ENCODE results near the gene CCDC8.
"Not testable (repeated sequence)": the region's sequence is repeated elsewhere in the genome, so short reads cannot be mapped to it uniquely, and the experiment has no call there.

CCDC8 gene, protein sequence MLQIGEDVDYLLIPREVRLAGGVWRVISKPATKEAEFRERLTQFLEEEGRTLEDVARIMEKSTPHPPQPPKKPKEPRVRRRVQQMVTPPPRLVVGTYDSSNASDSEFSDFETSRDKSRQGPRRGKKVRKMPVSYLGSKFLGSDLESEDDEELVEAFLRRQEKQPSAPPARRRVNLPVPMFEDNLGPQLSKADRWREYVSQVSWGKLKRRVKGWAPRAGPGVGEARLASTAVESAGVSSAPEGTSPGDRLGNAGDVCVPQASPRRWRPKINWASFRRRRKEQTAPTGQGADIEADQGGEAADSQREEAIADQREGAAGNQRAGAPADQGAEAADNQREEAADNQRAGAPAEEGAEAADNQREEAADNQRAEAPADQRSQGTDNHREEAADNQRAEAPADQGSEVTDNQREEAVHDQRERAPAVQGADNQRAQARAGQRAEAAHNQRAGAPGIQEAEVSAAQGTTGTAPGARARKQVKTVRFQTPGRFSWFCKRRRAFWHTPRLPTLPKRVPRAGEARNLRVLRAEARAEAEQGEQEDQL

DNA sequence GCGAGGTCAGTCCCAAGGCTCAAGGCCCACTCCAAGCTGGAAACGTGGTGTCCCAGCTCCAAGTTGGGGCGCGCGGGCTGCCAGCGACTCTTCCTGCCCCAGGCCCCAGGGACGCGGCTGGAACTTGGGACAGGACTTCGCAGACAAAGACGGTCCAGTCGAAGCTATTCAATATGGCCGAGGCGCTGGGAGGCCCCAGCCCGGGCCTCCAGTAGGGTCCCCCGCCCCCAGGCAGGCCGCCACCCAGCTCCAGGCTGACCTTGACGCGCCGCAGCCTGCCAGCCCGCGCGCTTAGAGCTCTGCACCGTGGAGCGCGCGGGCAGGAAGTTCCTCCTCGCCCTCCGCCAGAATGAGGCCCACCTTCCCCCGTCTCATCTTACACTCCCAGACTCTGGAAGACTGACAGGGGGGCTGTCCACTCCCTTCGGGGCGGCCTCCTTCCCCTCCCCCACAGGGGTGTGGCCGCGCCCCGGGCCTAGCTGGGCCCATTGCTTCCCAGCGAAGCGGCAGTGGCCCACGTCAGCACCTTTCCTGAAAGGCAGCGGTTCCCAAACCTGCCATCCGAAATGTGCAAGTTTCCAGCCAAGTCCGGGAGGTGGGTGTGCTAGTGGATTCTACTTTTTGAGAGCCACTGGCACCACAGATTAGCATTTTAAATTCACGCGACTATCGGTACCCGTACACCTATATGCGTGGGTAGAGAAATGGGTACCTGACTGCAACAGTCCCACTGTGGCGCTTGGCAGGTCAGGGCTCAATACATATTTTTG lies at the start of gene CCDC8:
Gene CCDC8 (minus strand): TSS at position 303 of the 770 bp plus-strand sequence. CDS start 754 bp downstream, outside the sequence.
- peak; percentile 84 for DNase-seq (ENCODE audit: low spot score)

DNA sequence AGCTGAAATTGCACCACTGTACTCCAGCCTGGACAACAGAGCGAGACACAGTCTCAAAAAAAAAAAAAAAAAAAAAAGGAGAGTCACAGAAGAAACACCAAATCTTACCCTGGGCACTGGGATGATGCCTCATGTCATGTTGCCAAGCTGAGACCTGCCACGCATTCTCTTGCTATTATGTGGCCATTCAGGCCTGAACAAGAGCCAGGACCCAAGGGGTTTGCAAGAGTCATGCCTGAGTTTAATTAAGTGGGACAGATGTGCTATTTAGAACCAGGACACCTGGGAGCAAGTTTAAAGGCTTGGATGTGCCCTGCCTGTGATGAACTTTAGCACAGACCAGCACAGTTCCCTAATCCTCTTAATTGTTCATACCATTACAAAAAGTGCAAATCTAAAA lies 48.2 kb upstream of the CCDC8 start:
- DNase-seq (ENCODE audit: low spot score), result no peak

DNA sequence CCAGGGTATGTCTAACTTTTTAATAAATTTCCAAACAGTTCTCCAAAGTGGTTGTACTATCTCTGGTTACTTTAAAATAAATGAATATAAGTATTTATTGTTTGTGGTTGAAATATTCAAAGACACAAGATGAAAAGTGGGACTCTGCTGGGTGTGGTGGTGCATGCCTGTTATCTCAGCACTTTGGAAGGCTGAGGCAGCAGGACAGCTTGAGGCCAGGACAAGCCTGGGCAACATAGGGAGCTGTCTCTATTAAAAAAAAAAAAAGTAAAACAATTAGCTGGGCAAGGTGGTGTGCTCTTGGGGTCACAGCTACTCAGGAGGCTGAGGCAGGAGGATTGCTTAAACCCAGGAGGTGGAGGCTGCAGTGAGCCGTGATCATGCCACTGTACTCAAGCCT lies 47.6 kb upstream of the CCDC8 start:
- DNase-seq (ENCODE audit: low spot score), result no peak

DNA sequence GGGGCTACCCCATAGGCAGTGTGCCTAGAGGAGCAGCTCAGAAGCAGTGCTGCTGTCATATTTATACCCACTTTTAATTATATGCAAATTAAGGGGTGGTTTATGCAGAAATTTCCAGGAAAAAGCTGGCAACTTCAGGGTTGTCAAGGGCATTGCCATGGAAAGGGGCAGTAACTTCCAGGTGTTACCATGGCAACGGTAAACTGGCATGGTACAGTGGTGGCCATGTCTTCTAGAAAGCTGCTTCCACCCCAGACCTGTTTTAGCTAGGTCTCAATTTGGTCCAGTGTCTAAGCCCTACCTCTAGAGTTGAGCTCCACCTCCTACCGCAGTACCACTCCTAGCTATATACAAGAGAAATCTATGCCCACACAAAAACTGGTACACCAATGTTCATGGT lies 46.7 kb upstream of the CCDC8 start:
- DNase-seq (ENCODE audit: low spot score), result no peak

DNA sequence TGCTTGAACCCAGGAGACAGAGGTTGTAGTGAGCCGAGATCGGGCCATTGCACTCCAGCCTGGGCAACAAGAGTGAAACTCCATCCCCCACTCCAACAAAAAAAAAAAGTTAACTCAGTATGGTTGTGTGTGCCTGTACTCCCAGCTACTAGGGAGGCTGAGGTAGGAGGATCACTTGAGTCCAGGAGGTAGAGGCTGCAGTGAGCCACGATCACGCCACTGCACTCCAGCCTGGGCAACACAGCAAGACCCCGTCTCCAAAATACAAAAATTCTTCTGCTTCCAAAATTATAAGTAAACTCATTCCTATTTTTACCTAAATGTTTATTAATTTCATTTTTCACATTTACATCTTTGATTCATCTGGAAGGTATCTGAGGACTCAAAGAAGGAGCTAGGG lies 43.6 kb upstream of the CCDC8 start:
- no peak for DNase-seq (ENCODE audit: low spot score)

DNA sequence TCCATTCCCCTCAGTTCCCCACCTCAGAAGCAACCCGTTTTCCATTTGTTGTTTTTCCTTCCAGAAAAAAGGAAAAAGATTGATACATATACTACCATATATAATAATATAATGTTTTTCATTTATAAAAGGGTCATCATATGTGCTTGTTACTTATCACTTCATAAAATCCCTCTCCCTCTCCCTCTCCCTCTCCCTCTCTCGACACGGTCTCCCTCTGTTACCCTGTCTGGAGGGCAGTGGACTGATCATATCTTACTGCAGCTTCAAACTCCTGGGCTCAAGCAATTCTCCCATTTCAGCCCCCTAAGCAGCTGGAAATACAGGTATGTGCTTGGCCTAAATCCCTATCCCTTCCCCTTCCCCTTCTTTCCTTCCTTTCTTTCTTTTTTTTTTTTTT lies 40.9 kb upstream of the CCDC8 start:
- DNase-seq (ENCODE audit: low spot score), result no peak

DNA sequence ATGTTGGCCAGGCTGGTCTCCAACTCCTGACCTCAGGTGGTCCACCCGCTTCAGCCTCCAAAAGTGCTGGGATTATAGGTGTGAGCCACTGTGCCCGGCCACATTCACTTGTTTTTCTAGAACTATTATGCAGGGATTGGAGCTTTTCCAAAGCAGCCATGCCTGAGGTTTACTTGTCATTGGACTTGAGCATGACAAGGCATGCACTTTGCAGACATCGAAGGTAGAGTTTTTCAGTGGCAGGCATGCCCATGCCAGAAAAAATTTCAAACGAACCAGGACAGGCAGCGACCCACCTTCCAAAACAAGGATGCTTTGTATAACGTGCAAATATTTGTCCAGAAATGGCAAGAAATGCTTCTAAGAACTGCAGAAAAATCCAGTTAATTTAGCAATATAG lies 40.3 kb upstream of the CCDC8 start:
- no peak for DNase-seq (ENCODE audit: low spot score)

DNA sequence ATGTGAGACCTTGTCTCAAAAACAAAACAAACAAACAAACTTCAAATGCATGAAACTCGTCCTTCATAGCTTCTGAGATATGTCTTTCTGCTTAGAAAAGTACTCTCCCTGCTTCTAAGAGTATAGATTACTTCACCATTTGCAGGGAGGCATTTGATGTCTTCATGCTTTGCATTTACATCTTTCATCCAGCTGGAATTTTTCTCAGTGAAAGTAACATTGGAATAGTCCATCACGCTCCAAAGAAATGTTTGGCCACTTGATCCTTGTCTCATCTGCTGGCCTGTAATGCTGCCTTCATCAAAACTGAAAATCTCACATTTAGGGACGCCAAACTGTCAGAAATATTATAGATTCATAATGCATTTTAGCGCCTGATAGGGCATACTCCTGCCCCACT lies 38.8 kb upstream of the CCDC8 start:
- no peak for DNase-seq (ENCODE audit: low spot score)

DNA sequence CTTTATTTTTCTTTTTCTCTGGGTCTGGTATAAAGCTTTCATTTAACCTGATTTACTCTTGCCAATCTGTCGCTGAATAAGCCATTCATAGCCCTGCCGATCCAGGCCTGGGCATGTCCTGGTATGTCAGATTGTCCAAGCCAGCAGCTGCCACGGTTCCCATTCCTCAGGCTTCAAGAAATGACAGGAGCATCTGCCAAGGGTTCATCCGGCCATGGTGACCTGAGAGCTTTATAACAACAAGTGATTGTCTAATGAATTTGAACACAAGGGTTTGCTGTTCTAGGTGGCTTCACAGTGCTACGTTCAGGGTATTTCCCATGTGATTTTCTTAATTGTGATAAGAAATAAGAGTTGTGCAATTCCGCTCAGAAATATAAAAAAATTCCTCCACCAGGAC lies 38.0 kb upstream of the CCDC8 start:
- no peak for DNase-seq (ENCODE audit: low spot score)

DNA sequence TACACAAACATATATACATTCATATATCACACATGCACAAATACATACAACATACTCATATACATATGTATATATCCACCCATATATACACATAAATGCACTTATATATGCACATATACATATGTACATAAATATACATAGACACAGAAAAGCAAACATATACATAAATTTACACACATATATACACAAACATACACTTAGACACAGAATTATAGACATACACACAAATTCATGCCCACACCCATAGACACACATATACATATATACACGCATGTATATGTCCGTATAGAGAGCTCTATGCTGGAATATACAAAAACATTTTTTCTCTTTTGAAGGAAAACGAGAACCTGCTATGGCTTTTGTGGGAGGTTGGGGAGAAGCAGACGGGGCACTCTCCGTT lies 37.4 kb upstream of the CCDC8 start:
- DNase-seq (ENCODE audit: low spot score), result no peak

DNA sequence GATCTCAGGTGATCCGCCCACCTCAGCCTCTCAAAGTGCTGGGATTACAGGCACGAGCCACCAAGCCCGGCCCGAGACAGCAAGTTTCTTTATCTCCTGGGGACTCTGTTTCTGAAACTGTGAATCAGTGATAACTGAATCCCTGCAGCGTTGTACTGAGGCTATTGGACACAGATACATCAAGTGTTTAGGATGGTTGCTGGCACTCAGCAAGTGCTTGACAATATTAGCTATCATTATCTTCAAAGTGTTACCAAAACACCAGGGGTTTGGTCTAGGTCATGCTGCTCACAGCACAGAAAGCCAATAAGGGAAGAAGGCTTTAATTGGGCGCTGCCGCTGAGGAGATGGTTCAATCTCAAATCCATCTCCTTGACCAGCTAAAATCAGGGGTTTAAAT lies 35.9 kb upstream of the CCDC8 start:
- DNase-seq (ENCODE audit: low spot score), result no peak

DNA sequence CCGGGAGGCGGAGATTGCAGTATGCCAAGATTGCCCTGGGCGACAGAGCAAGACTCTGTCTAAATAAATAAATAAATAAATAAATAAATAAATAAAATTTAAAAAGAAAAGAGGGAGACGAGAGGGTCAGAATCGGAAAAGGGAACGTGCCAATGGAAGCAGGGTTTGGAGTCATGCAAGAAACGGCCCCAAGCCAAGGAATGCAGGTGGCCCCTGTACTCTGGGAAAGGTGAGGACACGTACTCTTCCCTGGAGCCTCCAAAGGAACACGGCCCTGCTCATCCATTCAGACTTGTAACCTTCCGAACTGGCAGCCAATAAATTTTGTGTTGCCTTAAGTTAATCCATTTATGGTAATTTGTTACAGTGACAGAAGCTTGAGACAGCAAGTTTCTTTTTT lies 35.2 kb upstream of the CCDC8 start:
- no peak for DNase-seq (ENCODE audit: low spot score)

DNA sequence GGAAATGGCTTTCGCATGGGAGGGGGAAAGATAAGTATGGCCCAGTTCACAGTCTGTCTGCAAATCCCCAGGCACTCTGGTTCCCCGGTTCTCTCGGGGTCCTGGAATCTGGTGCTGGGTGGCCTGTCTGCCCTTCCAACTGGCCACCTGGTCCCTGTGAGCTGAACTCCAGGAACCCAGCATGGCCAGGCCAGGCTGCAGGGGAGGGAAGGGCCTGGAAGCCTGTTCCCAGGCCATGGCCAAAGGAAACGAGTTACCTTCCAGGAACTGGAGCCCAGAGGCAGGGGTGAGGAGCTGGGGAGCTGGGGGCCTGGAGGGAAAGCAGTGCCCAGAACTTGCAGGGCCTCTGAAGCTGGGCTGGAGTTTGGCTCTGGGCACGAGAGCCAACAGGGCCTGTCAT lies 34.5 kb upstream of the CCDC8 start:
- no peak for DNase-seq (ENCODE audit: low spot score)

DNA sequence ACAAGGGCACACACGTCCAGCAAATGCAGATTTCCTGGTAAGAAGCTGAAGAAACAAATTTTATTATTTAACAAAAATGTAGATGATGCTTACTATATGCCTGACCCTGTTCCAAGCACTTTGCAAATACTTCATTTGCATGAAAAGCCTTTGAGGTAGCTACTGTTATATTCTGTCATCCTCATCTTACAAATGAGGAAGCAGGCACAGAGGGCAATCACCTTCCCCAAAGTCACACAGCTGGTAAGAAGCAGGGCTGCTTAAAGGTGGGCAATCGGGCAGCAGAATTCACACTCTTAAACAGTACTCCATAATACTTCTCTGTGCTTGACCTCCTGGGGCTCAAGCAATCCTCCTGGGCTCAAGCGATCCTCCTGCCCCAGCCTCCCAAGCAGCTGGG lies 33.6 kb upstream of the CCDC8 start:
- no peak for DNase-seq (ENCODE audit: low spot score)

DNA sequence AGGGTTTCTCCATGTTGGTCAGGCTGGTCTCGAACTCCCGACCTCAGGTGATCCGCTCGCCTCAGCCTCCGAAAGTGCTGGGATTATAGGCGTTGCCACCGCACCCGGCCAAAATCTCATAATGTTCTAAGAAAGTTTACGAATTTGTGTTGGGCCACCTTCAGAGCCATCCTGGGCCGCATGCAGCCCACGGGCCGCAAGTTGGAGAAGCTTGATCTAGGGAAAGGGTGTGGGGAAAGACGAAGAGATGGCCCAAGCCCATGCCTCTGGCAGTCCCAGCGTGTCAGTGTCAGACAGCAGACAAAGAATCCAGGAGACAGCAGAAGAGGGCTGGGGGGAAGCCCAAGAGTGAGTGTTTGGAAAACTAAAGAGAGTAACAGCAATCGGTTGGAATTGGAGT lies 32.7 kb upstream of the CCDC8 start:
- no peak for DNase-seq (ENCODE audit: low spot score)

DNA sequence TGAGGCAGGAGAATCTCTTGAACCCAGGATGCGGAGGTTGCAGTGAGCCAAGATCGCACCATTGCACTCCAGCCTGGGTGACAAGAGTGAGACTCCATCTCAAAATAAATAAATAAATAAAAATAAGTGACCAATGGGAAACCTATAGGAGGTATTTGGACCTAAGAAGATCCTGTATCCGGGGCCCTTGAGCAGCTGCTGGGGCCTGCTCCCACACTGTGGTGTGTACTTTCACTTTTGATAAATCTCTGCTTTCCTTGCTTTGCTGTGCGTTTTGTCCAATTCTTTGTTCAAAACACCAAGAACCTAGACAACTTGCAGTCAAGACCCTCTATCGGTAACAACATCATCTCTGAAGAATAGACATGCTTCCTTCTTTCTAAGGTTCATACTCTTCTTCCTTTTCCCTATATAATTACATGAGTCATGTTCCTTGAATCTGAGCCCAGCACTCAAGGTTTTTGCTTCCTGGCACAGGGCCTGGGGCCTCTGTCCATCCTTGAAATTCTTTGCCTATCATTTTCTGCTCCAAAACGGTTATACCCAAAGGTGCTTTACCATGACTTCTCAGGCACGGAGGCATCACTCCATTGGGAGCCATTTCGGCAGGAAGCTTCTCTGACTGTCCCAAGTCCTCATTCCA lies 29.6 kb upstream of the CCDC8 start:
- DNase-seq (ENCODE audit: low spot score), result peak; percentile 71

DNA sequence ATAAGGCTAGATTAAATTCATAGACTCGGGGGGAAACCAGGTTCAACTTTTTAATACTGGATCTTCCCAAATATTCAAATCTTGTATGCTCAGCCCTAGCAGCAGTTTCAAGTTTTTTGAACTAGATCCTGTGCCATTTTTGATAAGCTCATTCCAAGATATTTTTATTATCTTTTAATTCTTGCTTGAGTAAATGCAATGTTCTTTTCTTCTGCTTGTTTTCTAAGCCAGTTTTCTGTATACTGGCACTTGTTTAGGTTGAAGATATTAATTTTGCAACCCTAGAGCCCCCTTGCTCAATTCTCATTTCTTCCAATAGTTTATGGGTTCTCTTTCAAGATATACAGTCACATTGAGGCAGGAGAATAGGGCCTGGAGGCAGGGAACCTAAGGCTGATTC lies 28.5 kb upstream of the CCDC8 start:
- no peak for DNase-seq (ENCODE audit: low spot score)

DNA sequence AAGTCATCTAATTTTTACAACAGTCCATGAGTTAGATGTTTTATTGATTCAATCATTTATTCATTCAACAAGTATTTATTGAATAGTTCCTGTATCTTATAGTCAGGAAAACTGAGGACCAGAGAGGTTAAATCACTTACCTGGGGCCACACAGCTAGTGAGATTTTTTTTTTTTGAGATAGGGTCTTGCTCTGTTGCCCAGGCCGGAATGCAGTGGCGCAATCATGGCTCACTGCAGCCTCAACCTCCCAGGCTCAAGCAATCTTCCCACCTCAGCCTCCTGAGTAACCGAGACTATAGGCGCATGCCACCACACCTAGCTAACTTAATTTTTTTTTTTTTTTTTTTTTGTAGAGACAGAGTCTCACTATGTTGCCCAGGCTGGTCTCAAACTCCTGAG lies 22.3 kb upstream of the CCDC8 start:
- DNase-seq (ENCODE audit: low spot score), result not testable (repeated sequence)

DNA sequence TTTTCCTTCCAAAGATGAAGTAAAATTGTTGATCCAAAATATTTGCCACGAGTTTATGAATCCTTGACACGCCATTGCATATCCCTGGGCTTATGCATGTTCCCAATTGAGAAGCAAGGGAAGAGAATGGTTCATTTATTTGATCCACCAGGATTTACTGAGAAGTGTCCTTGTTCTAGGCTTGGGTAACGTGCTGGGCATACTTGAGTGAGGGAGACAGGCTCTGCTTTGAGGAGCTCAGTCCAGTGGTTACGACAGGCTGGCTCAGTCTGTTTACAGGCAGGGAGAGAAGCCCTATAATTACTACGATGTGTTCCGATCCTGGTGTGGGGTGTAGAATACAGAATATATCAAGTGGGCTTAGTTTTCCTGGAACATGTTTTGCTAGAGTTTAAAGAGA lies 21.6 kb upstream of the CCDC8 start:
- DNase-seq (ENCODE audit: low spot score), result no peak

DNA sequence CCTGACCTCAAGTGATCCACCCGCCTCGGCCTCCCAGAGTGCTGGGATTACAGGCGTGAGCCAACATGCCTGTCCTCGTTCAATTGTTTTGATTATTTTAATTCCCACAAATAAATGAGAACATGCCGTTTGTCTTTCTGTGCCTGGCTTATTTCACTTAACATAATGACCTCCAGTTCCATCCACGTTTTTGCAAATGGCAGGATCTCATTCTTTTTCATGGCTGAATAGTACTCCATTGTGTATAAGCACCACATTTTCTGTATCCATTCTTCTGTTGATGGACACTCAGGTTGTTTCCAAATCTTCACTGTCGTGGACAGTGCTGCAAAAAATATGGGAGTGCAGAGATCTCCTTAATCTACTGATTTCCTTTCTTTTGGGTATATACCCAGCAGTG lies 20.1 kb upstream of the CCDC8 start:
- not testable (repeated sequence) for DNase-seq (ENCODE audit: low spot score)

DNA sequence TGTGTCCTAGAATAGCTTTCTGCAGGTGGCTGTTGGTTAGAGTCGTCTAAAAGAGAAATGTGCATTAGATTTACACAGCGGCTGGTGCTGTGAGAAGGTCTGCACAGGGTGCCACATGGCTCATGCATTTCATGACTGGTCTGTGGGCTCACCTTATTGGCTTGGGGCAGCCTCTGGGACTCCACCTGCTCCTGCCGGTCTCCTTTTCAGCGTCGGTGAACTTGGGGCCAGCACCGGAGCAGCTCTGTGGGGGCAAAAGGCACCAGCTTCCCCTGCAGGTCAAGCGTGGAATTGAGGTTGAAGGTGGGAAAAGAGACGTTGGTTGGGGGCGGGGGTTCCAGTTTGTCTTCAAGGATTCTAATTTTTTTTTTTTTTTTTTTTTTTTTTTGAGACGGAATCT lies 18.5 kb upstream of the CCDC8 start:
- no peak for DNase-seq (ENCODE audit: low spot score)

DNA sequence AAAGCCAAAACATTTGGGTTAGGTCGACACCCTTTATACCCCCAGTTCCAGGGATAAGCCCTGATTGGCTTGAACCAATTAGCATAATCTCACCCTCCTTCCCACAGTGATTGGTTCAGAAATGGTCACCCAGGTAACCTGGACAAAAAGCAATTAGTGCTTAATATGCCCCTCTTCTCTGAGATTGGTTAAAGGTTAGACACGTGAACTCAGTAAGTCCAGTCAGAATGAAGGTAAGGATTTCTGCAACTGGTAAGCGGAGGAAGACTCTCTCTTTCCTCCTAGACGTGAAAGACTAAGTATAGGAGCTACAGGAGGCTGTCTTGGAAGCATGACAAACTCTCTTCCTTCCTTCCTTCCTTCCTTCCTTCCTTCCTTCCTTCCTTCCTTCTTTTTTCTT lies 16.6 kb upstream of the CCDC8 start:
- no peak for DNase-seq (ENCODE audit: low spot score)
